Lower leg skin (tissue), 3 donors: ENCODE measurements around the gene VGF.

Experiments
- POLR2A ChIP-seq, 2 donors: fragments of 450-650 bp; IDR thresholded peaks; one replicate each; pipeline ENCODE4 v1.6.1; 2016 to 2017; ENCODE audit warnings: antibody characterized with exemption in 2 of 2, mild to moderate bottlenecking in 1 of 2, moderate library complexity in 1 of 2
- TF ChIP-seq, protein P1 (sequence below), 3 donors: fragments of 450-650 bp; IDR thresholded peaks; one replicate each; pipeline ENCODE4 v1.5.1; 2016; ENCODE audit warnings: antibody characterized with exemption in 3 of 3, mild to moderate bottlenecking in 3 of 3, moderate library complexity in 2 of 3

DNA sequence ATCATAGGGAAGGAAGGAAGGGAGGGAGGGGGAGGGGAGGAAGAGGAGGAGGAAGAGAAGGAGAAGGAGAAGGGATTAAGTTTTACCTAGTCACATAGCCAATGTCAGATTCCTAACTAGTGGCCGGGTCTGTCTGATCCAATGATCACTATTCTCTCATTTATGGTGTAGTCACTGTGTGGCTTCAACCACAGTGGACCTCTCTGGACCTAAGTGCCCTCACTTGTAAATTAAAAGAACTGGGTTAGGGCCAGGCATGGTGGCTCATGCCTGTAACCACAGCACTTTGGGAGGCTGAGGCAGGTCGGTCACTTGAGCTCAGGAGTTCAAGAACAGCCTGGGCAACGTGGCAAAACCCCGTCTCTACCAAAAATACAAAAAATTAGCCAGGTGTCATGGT lies 45.1 kb downstream of the VGF start:
- no peak for TF ChIP-seq POLR2A (IDR thresholded peaks at IDR 0.05)
- TF ChIP-seq, protein P1, sequence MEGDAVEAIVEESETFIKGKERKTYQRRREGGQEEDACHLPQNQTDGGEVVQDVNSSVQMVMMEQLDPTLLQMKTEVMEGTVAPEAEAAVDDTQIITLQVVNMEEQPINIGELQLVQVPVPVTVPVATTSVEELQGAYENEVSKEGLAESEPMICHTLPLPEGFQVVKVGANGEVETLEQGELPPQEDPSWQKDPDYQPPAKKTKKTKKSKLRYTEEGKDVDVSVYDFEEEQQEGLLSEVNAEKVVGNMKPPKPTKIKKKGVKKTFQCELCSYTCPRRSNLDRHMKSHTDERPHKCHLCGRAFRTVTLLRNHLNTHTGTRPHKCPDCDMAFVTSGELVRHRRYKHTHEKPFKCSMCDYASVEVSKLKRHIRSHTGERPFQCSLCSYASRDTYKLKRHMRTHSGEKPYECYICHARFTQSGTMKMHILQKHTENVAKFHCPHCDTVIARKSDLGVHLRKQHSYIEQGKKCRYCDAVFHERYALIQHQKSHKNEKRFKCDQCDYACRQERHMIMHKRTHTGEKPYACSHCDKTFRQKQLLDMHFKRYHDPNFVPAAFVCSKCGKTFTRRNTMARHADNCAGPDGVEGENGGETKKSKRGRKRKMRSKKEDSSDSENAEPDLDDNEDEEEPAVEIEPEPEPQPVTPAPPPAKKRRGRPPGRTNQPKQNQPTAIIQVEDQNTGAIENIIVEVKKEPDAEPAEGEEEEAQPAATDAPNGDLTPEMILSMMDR (IDR thresholded peaks at IDR 0.05): no peak
